Measurements from ENCODE around the gene TBCD. TPM values are rescaled to one million over a fixed set of nuclear protein-coding genes. Genes with fewer than 3 reads are reported as not detected.

The TBCD gene
- polyA plus RNA-seq, 6 donors from 2014 or later = 23.6 to 34.7 (median 27.5) TPM

GRCh38 chr17:82887255-82888164 lies 135.6 kb downstream of the TBCD start:
- Mint-ChIP-seq H3K27me3 (peaks cover 0 to 8% (median 0%) of the 10 kb centered on the region in 3 donors), H3K9me3 (peaks cover 0 to 3% (median 0%) of the 10 kb centered on the region in 7 donors), H3K27ac (peak overlapping the region; percentile 69 to 95 (median 92)), H3K36me3 (peaks cover 5 to 14% of the 10 kb centered on the region in 2 donors), H3K4me3 (peak overlapping the region in 7 of 8 donors; percentile 27 to 82 (median 69)), H3K4me1 (peaks cover 45 to 63% (median 55%) of the 10 kb centered on the region in 3 donors)
- ATAC-seq (ENCODE audit: low read depth in 2 of 2) = peak; percentile 29 to 37
- DNase-seq = peak; percentile 38

- H3K4me1 Mint-ChIP-seq = peaks cover 49 to 63% (median 51%) of the 10 kb centered on the region in 3 donors
- no peak overlapping the region for H3K4me3 Mint-ChIP-seq
- DNase-seq (no peak), ATAC-seq (ENCODE audit: low read depth in 2 of 2) (no peak)
- peaks cover 5 to 14% of the 10 kb centered on the region in 2 donors for H3K36me3 Mint-ChIP-seq
- H3K27me3 Mint-ChIP-seq = peaks cover 0 to 6% (median 0%) of the 10 kb centered on the region in 3 donors
- H3K9me3 Mint-ChIP-seq = peaks cover 0 to 3% (median 0%) of the 10 kb centered on the region in 7 donors
- peak overlapping the region in 4 of 6 donors; percentile 21 to 93 (median 50) for H3K27ac Mint-ChIP-seq
These were observed 137.0 kb downstream of the TBCD start for GRCh38 chr17:82888583-82889495.

GRCh38 chr17:82889496-82890338 lies 137.9 kb downstream of the TBCD start:
- Mint-ChIP-seq H3K9me3 (peaks cover 0 to 3% (median 0%) of the 10 kb centered on the region in 7 donors), H3K27ac (peak overlapping the region in 4 of 6 donors; percentile 6 to 90 (median 54)), H3K36me3 (peaks cover 5 to 14% of the 10 kb centered on the region in 2 donors), H3K4me3 (no peak overlapping the region), H3K27me3 (peaks cover 0 to 6% (median 0%) of the 10 kb centered on the region in 3 donors), H3K4me1 (peaks cover 48 to 63% (median 49%) of the 10 kb centered on the region in 3 donors)
- DNase-seq (no peak), ATAC-seq (ENCODE audit: low read depth in 2 of 2) (no peak)

- Mint-ChIP-seq H3K27ac (peak overlapping the region in 3 of 6 donors; percentile 52 to 90 (median 58)), H3K4me3 (no peak overlapping the region), H3K36me3 (peaks cover 5 to 14% of the 10 kb centered on the region in 2 donors), H3K27me3 (peaks cover 0 to 6% (median 0%) of the 10 kb centered on the region in 3 donors), H3K4me1 (peaks cover 42 to 58% (median 46%) of the 10 kb centered on the region in 3 donors), H3K9me3 (peaks cover 0 to 3% (median 0%) of the 10 kb centered on the region in 7 donors)
- DNase-seq (no peak), ATAC-seq (ENCODE audit: low read depth in 2 of 2) (no peak)
These were observed 138.5 kb downstream of the TBCD start for GRCh38 chr17:82890339-82890730.

GRCh38 chr17:82890926-82891678 lies 139.2 kb downstream of the TBCD start:
- peaks cover 5 to 14% of the 10 kb centered on the region in 2 donors for H3K36me3 Mint-ChIP-seq
- H3K4me3 Mint-ChIP-seq = peak overlapping the region in 1 of 8 donors; percentile 3
- peak overlapping the region in 4 of 6 donors; percentile 67 to 93 (median 91) for H3K27ac Mint-ChIP-seq
- no peak for DNase-seq
- H3K27me3 Mint-ChIP-seq = peaks cover 0 to 6% (median 0%) of the 10 kb centered on the region in 3 donors
- peaks cover 39 to 56% (median 43%) of the 10 kb centered on the region in 3 donors for H3K4me1 Mint-ChIP-seq
- H3K9me3 Mint-ChIP-seq = peaks cover 0 to 3% (median 0%) of the 10 kb centered on the region in 7 donors
- no peak for ATAC-seq (ENCODE audit: low read depth in 2 of 2)

GRCh38 chr17:82891911-82892310 lies 140.0 kb downstream of the TBCD start:
- Mint-ChIP-seq H3K27ac (peak overlapping the region in 1 of 6 donors; percentile 90), H3K4me1 (peaks cover 36 to 50% (median 37%) of the 10 kb centered on the region in 3 donors), H3K4me3 (peak overlapping the region in 1 of 8 donors; percentile 33), H3K36me3 (peaks cover 8 to 14% of the 10 kb centered on the region in 2 donors), H3K9me3 (peaks cover 0 to 3% (median 0%) of the 10 kb centered on the region in 7 donors), H3K27me3 (peaks cover 0 to 6% (median 0%) of the 10 kb centered on the region in 3 donors)
- no peak for DNase-seq
- ATAC-seq (ENCODE audit: low read depth in 2 of 2) = no peak

- H3K4me3 Mint-ChIP-seq = peak overlapping the region in 3 of 8 donors; percentile 59 to 71 (median 61)
- ATAC-seq (ENCODE audit: low read depth in 2 of 2) (peak; percentile 97 to 98), DNase-seq (peak; percentile 48)
- H3K27ac Mint-ChIP-seq = peak overlapping the region in 5 of 6 donors; percentile 41 to 98 (median 90)
- H3K36me3 Mint-ChIP-seq = peaks cover 8 to 14% of the 10 kb centered on the region in 2 donors
- H3K9me3 Mint-ChIP-seq = no peaks in the 10 kb centered on the region
- peaks cover 0 to 6% (median 0%) of the 10 kb centered on the region in 3 donors for H3K27me3 Mint-ChIP-seq
- H3K4me1 Mint-ChIP-seq = peaks cover 25 to 38% (median 26%) of the 10 kb centered on the region in 3 donors
These were observed 141.2 kb downstream of the TBCD start for GRCh38 chr17:82892899-82893565.

GRCh38 chr17:82893779-82894178 lies 141.9 kb downstream of the TBCD start:
- H3K9me3 Mint-ChIP-seq = no peaks in the 10 kb centered on the region
- peaks cover 24 to 36% (median 24%) of the 10 kb centered on the region in 3 donors for H3K4me1 Mint-ChIP-seq
- ATAC-seq (ENCODE audit: low read depth in 2 of 2) (peak; percentile 16 to 20), DNase-seq (no peak)
- H3K27ac Mint-ChIP-seq = peak overlapping the region in 5 of 6 donors; percentile 71 to 98 (median 90)
- H3K4me3 Mint-ChIP-seq = peak overlapping the region in 4 of 8 donors; percentile 59 to 80 (median 66)
- H3K27me3 Mint-ChIP-seq = peaks cover 0 to 6% (median 0%) of the 10 kb centered on the region in 3 donors
- peaks cover 12 to 14% of the 10 kb centered on the region in 2 donors for H3K36me3 Mint-ChIP-seq

GRCh38 chr17:82894389-82894788 lies 142.5 kb downstream of the TBCD start:
- Mint-ChIP-seq H3K4me1 (peaks cover 24 to 36% (median 24%) of the 10 kb centered on the region in 3 donors), H3K27ac (peak overlapping the region in 4 of 6 donors; percentile 71 to 98 (median 86)), H3K9me3 (no peaks in the 10 kb centered on the region), H3K4me3 (peak overlapping the region in 4 of 8 donors; percentile 59 to 80 (median 66)), H3K27me3 (peaks cover 0 to 6% (median 0%) of the 10 kb centered on the region in 3 donors), H3K36me3 (peaks cover 14 to 18% of the 10 kb centered on the region in 2 donors)
- DNase-seq (no peak), ATAC-seq (ENCODE audit: low read depth in 2 of 2) (no peak)

- no peak for DNase-seq
- Mint-ChIP-seq H3K4me3 (no peak overlapping the region), H3K27ac (peak overlapping the region in 3 of 6 donors; percentile 41 to 72 (median 57)), H3K36me3 (peaks cover 14 to 17% of the 10 kb centered on the region in 2 donors), H3K9me3 (no peaks in the 10 kb centered on the region), H3K4me1 (peaks cover 26 to 36% (median 27%) of the 10 kb centered on the region in 3 donors), H3K27me3 (peaks cover 0 to 6% (median 0%) of the 10 kb centered on the region in 3 donors)
- no peak for ATAC-seq (ENCODE audit: low read depth in 2 of 2)
These were observed 143.2 kb downstream of the TBCD start for GRCh38 chr17:82895087-82895486.

All from naive B cell (primary cell).